HEK293 (cell line): Measurements from ENCODE around the gene MYO1F.
A peak's percentile ranks its signal among the peaks of the same experiment; 100 is the strongest.

Experiments
- CTCF ChIA-PET: fragments of 350-600 bp; formaldehyde crosslinking; extraction: SDS; loops from one replicate; lab custom pipeline; 2021; ENCODE audit warnings: antibody characterized with exemption; lab: Yijun Ruan, JAX
- POLR2A ChIA-PET: fragments of 300-600 bp; formaldehyde crosslinking; extraction: SDS; loops from one replicate; lab custom pipeline; 2020; ENCODE audit warnings: antibody characterized with exemption, inconsistent platforms; lab: Yijun Ruan, JAX
- H3K27ac ChIP-seq: fragments of 200-500 bp; sonication (Bioruptor generic); 2 replicates; pipeline ENCODE4 v1.5.1; 2014; ENCODE audit warnings: low read depth, low read length, control low read depth, inconsistent platforms; ENCODE audit errors: extremely low read depth
- H3K36me3 ChIP-seq, 2 experiments: fragments of 200-500 bp in 1 of 2; sonication (Bioruptor generic) in 1 of 2; 1 replicate in 1 of 2; 2 replicates in 1 of 2; pipeline ENCODE4 v1.5.1; 2014 to 2017; ENCODE audit warnings: inconsistent platforms in 2 of 2, low read length in 2 of 2; ENCODE audit not compliant: control insufficient read depth in 2 of 2, insufficient read depth in 1 of 2
- H3K4me1 ChIP-seq: fragments of 200-500 bp; sonication (Bioruptor generic); 2 replicates; pipeline ENCODE4 v1.5.1; 2014; ENCODE audit warnings: mild to moderate bottlenecking, low read length, inconsistent platforms; ENCODE audit not compliant: control insufficient read depth, insufficient read depth
- H3K4me3 ChIP-seq: 2 replicates; pipeline ENCODE4 v1.5.1; 2011; ENCODE audit warnings: low read depth, mild to moderate bottlenecking, control low read depth, low read length, moderate library complexity
- H3K9me3 ChIP-seq: fragments of 200-500 bp; sonication (Bioruptor generic); 2 replicates; pipeline ENCODE4 v1.5.1; 2014; ENCODE audit warnings: low read depth, low read length, inconsistent platforms; ENCODE audit not compliant: control insufficient read depth, insufficient read depth
- CTCF ChIP-seq: fragments of 450-650 bp; formaldehyde crosslinking; IDR thresholded peaks from 2 replicates; pipeline ENCODE4 v1.5.1; 2016; ENCODE audit warnings: missing biosample characterization, missing genetic modification characterization
- EGR2 ChIP-seq: fragments of 450-650 bp; formaldehyde crosslinking; IDR thresholded peaks from 2 replicates; pipeline ENCODE4 v1.5.1; 2016; ENCODE audit warnings: low read depth, missing biosample characterization, missing genetic modification characterization
- GLIS1 ChIP-seq: fragments of 450-650 bp; formaldehyde crosslinking; IDR thresholded peaks from 2 replicates; pipeline ENCODE4 v1.5.1; 2016; ENCODE audit warnings: missing biosample characterization, missing genetic modification characterization
- IKZF3 ChIP-seq: fragments of 450-650 bp; IDR thresholded peaks from 2 replicates; pipeline ENCODE4 v1.5.0; 2018; ENCODE audit warnings: missing biosample characterization, mild to moderate bottlenecking, missing genetic modification characterization, moderate library complexity
- KLF1 ChIP-seq: fragments of 450-650 bp; formaldehyde crosslinking; IDR thresholded peaks from 2 replicates; pipeline ENCODE4 v1.5.1; 2016; ENCODE audit warnings: missing biosample characterization, missing genetic modification characterization
- REPIN1 ChIP-seq: fragments of 450-650 bp; formaldehyde crosslinking; IDR thresholded peaks from 2 replicates; pipeline ENCODE4 v1.5.1; 2017; ENCODE audit warnings: missing biosample characterization, missing genetic modification characterization, low read depth
- SP7 ChIP-seq: fragments of 450-650 bp; formaldehyde crosslinking; IDR thresholded peaks from 2 replicates; pipeline ENCODE4 v1.5.1; 2016; ENCODE audit warnings: missing biosample characterization, missing genetic modification characterization
- YY2 ChIP-seq: fragments of 450-650 bp; formaldehyde crosslinking; IDR thresholded peaks from 2 replicates; pipeline ENCODE4 v1.5.1; 2016; ENCODE audit warnings: missing biosample characterization, missing genetic modification characterization
- ZEB2 ChIP-seq: fragments of 450-650 bp; formaldehyde crosslinking; IDR thresholded peaks from 2 replicates; pipeline ENCODE4 v1.5.1; 2016; ENCODE audit warnings: missing biosample characterization, missing genetic modification characterization
- ZNF112 ChIP-seq: fragments of 450-650 bp; formaldehyde crosslinking; IDR thresholded peaks from 2 replicates; pipeline ENCODE4 v1.5.0; 2017; ENCODE audit warnings: missing biosample characterization, missing genetic modification characterization
- ZNF133 ChIP-seq: fragments of 450-650 bp; formaldehyde crosslinking; IDR thresholded peaks from 2 replicates; pipeline ENCODE4 v1.5.1; 2016; ENCODE audit warnings: missing biosample characterization, missing genetic modification characterization
- ZNF157 ChIP-seq: fragments of 450-650 bp; formaldehyde crosslinking; IDR thresholded peaks from 2 replicates; pipeline ENCODE4 v1.5.1; 2016; ENCODE audit warnings: missing biosample characterization, missing genetic modification characterization
- ZNF16 ChIP-seq: fragments of 450-650 bp; formaldehyde crosslinking; IDR thresholded peaks from 2 replicates; pipeline ENCODE4 v1.5.1; 2016; ENCODE audit warnings: low read depth, missing biosample characterization, missing genetic modification characterization
- ZNF248 ChIP-seq: fragments of 450-650 bp; formaldehyde crosslinking; IDR thresholded peaks from 2 replicates; pipeline ENCODE4 v1.5.1; 2017; ENCODE audit warnings: missing biosample characterization, missing genetic modification characterization
- ZNF302 ChIP-seq: fragments of 450-650 bp; formaldehyde crosslinking; IDR thresholded peaks from 2 replicates; pipeline ENCODE4 v1.5.1; 2016; ENCODE audit warnings: missing biosample characterization, missing genetic modification characterization, low read depth
- ZNF324 ChIP-seq: fragments of 450-650 bp; formaldehyde crosslinking; IDR thresholded peaks from 2 replicates; pipeline ENCODE4 v1.5.1; 2016; ENCODE audit warnings: missing biosample characterization, missing genetic modification characterization
- ZNF335 ChIP-seq: fragments of 450-650 bp; formaldehyde crosslinking; conservative IDR thresholded peaks from 2 replicates; pipeline ENCODE4 v1.5.1; 2016; ENCODE audit warnings: missing biosample characterization, missing genetic modification characterization
- ZNF354C ChIP-seq: fragments of 450-650 bp; formaldehyde crosslinking; IDR thresholded peaks from 2 replicates; pipeline ENCODE4 v1.5.1; 2016; ENCODE audit warnings: missing biosample characterization, missing genetic modification characterization, low read depth, borderline replicate concordance
- ZNF391 ChIP-seq: fragments of 450-650 bp; formaldehyde crosslinking; IDR thresholded peaks from 2 replicates; pipeline ENCODE4 v1.5.1; 2016; ENCODE audit warnings: low read depth, missing biosample characterization, missing genetic modification characterization, borderline replicate concordance
- ZNF544 ChIP-seq: fragments of 450-650 bp; formaldehyde crosslinking; IDR thresholded peaks from 2 replicates; pipeline ENCODE4 v1.5.0; 2017; ENCODE audit warnings: missing biosample characterization, missing genetic modification characterization
- ZNF621 ChIP-seq: fragments of 450-650 bp; formaldehyde crosslinking; IDR thresholded peaks from 2 replicates; pipeline ENCODE4 v1.5.1; 2017; ENCODE audit warnings: missing biosample characterization, missing genetic modification characterization
- ZNF654 ChIP-seq: fragments of 450-650 bp; formaldehyde crosslinking; IDR thresholded peaks from 2 replicates; pipeline ENCODE4 v1.5.1; 2016; ENCODE audit warnings: low read depth, missing biosample characterization, missing genetic modification characterization
- ZNF692 ChIP-seq: fragments of 450-650 bp; formaldehyde crosslinking; IDR thresholded peaks from 2 replicates; pipeline ENCODE4 v1.5.1; 2016; ENCODE audit warnings: missing biosample characterization, missing genetic modification characterization
- ZNF76 ChIP-seq: fragments of 450-650 bp; formaldehyde crosslinking; IDR thresholded peaks from 2 replicates; pipeline ENCODE4; 2016; ENCODE audit warnings: low read depth, missing biosample characterization, missing genetic modification characterization, borderline replicate concordance
- ZNF785 ChIP-seq: fragments of 450-650 bp; formaldehyde crosslinking; IDR thresholded peaks from 2 replicates; pipeline ENCODE4 v1.5.1; 2016; ENCODE audit warnings: missing biosample characterization, missing genetic modification characterization
- ZNF791 ChIP-seq: fragments of 450-650 bp; formaldehyde crosslinking; IDR thresholded peaks from 2 replicates; pipeline ENCODE4 v1.5.1; 2016; ENCODE audit warnings: missing biosample characterization, missing genetic modification characterization
- TF ChIP-seq, protein P1 (sequence below): fragments of 450-650 bp; formaldehyde crosslinking; IDR thresholded peaks from 2 replicates; pipeline ENCODE4 v1.5.1; 2016; ENCODE audit warnings: missing biosample characterization, missing genetic modification characterization

Gene MYO1F

GRCh38 chr19:8611391-8611876, 34.2 kb upstream of the MYO1F start:
- no peak overlapping the region for H3K27ac ChIP-seq
- no peaks in the 10 kb centered on the region for H3K9me3 ChIP-seq
- H3K4me3 ChIP-seq = no peak overlapping the region
- CTCF ChIA-PET = interaction anchor here (0.6 to 3.3 kb wide), 3 partner anchors 30 to 347 kb away, joined by 4 to 14 read pairs (median 8); no protein-coding TSS in a partner anchor
- TF ChIP-seq ZNF76 (tag by site-specific recombination) (no peak), KLF1 (0 out of 2 replicates have a peak, but pooled peaks have one; percentile 38)
- no peaks in the 10 kb centered on the region for H3K4me1 ChIP-seq
- H3K36me3 ChIP-seq = no peaks in the 10 kb centered on the region
- POLR2A ChIA-PET = no interaction called here

- Histone ChIP-seq H3K9me3 (no peaks in the 10 kb centered on the region), H3K4me1 (no peaks in the 10 kb centered on the region), H3K4me3 (peak overlapping the region; percentile 41), H3K36me3 (no peaks in the 10 kb centered on the region), H3K27ac (no peak overlapping the region)
- TF ChIP-seq ZNF391 (tag by site-specific recombination) = no peak
- no peak for TF ChIP-seq ZNF302 (tag by site-specific recombination)
- TF ChIP-seq ZNF16 = no peak
- no peak for TF ChIP-seq ZNF654
- no peak for TF ChIP-seq ZNF324 (tag by site-specific recombination)
- TF ChIP-seq ZNF133 (tag by site-specific recombination) = no peak
- no peak for TF ChIP-seq IKZF3 (tag by site-specific recombination)
- TF ChIP-seq ZNF354C (tag by site-specific recombination) = no peak
- no peak for TF ChIP-seq EGR2
- no peak for TF ChIP-seq REPIN1
- TF ChIP-seq ZNF157 (tag by site-specific recombination) = no peak
- TF ChIP-seq ZNF621 = no peak
- TF ChIP-seq ZNF112 = no peak
- no peak for TF ChIP-seq CTCF (tag by site-specific recombination)
- ChIA-PET POLR2A (no interaction called here), CTCF (no interaction called here)
Observed at GRCh38 chr19:8610936-8611300, 33.7 kb upstream of the MYO1F start.

DNA sequence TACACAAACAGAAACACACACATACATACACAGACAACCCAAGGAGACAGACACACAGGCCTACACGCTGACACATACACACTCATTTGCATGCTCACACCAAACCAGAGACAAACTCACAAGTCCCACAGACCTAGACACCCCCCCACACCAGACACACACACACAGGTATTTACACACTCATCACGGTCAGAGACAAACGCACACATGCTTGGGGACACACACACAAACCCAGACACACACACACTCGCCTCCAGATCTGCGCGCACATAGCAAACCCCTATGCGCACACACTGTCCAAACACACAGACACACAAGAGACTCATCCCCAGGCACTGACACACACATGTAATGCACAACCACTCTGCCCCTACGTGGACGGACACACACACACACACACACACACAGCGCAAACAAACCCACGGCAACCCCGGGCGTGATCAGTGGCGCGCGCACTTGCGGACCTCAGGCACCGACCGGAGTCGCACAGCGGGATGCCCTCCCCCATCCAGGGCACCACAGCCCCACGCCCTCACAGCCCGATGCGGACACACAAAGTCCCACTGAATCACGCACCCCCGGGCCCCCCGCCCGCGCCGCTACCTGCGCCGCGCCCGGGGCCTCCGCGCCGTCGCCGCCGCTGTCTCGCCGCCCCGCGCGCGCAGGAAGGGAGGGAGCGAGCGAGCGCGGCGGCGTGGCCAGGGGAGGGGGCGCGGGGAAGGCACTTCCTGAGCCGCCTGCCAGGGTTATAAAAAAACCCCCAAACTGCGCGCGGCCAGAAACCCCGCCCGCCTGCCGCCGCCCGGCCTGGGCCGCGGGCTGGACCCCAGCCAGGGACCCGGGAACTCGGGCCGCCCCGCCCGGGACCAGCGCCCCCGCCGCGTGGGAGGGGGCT, 33.0 kb upstream of the MYO1F start, which contains the start of gene ADAMTS10:
TSS of gene ADAMTS10 (minus strand) at position 675 of the 895 bp plus-strand sequence. CDS start 5,005 bp downstream, outside the sequence.
- no peaks in the 10 kb centered on the region for H3K4me1 ChIP-seq
- H3K36me3 ChIP-seq = no peaks in the 10 kb centered on the region
- peak within 1 kb of the TSS; percentile 41 for H3K4me3 ChIP-seq
- H3K9me3 ChIP-seq = no peaks in the 10 kb centered on the region
- peak within 1 kb of the TSS; percentile 58; the same call in 1 of the 2 replicates for H3K27ac ChIP-seq
- ChIA-PET POLR2A (no interaction called here), CTCF (no interaction called here)
- TF ChIP-seq ZNF785 (tag by site-specific recombination) (peak; percentile 87), ZNF335 (tag by site-specific recombination) (peak; percentile 89), ZNF791 (tag by site-specific recombination) (peak; percentile 75; the same call in 1 of the 2 replicates), ZNF544 (tag by site-specific recombination) (no peak), ZEB2 (tag by site-specific recombination) (peak; percentile 55; the same call in 1 of the 2 replicates), SP7 (tag by site-specific recombination) (peak; percentile 45), KLF1 (peak; percentile 68), ZNF692 (tag by site-specific recombination) (peak; percentile 68; the same call in 1 of the 2 replicates), ZNF248 (no peak), YY2 (tag by site-specific recombination) (0 out of 2 replicates have a peak, but pooled peaks have one; percentile 9), GLIS1 (tag by site-specific recombination) (peak; percentile 31)
- TF ChIP-seq, protein P1, sequence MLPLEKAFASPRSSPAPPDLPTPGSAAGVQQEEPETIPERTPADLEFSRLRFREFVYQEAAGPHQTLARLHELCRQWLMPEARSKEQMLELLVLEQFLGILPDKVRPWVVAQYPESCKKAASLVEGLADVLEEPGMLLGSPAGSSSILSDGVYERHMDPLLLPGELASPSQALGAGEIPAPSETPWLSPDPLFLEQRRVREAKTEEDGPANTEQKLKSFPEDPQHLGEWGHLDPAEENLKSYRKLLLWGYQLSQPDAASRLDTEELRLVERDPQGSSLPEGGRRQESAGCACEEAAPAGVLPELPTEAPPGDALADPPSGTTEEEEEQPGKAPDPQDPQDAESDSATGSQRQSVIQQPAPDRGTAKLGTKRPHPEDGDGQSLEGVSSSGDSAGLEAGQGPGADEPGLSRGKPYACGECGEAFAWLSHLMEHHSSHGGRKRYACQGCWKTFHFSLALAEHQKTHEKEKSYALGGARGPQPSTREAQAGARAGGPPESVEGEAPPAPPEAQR (tag by site-specific recombination) = peak; percentile 88; the same call in 1 of the 2 replicates
